HG03558 (cell line): ENCODE measurements around the gene SEC24A.
"Not testable (repeated sequence)": the region's sequence is repeated elsewhere in the genome, so short reads cannot be mapped to it uniquely, and the experiment has no call there.

Experiments used
- ATAC-seq: cut with Tn5 transposase; IDR thresholded peaks from one replicate; pipeline ENCODE4 v1.9.1; 2021; ENCODE audit warnings: moderate number of reproducible peaks; ENCODE audit not compliant: unreplicated experiment; ENCODE audit errors: extremely low read depth

The SEC24A gene

GRCh38 chr5:134648425-134649162 is at the start of gene SEC24A:
Gene SEC24A, plus strand, starts transcription at chr5:134648785. Its CDS starts 292 bp downstream, at chr5:134649077.
- ATAC-seq: peak; percentile 52

- not testable (repeated sequence) for ATAC-seq
These were observed 48.8 kb upstream of the SEC24A start for GRCh38 chr5:134599820-134600219.

GRCh38 chr5:134600600-134600999 is 48.0 kb upstream of the SEC24A start:
- ATAC-seq: no peak

- ATAC-seq: no peak
These were observed 45.5 kb upstream of the SEC24A start for GRCh38 chr5:134603059-134603458.

GRCh38 chr5:134604908-134605307 is 43.7 kb upstream of the SEC24A start:
- no peak for ATAC-seq

- no peak for ATAC-seq
These were observed 41.9 kb upstream of the SEC24A start for GRCh38 chr5:134606726-134607125.

- no peak for ATAC-seq
These were observed 40.0 kb upstream of the SEC24A start for GRCh38 chr5:134608555-134608954.

GRCh38 chr5:134609232-134609851 is 39.2 kb upstream of the SEC24A start:
- no peak for ATAC-seq

- no peak for ATAC-seq
These were observed 37.9 kb upstream of the SEC24A start for GRCh38 chr5:134610725-134611124.

- no peak for ATAC-seq
These were observed 37.1 kb upstream of the SEC24A start for GRCh38 chr5:134611515-134611914.

- no peak for ATAC-seq
These were observed 34.0 kb upstream of the SEC24A start for GRCh38 chr5:134614450-134615085.

GRCh38 chr5:134620634-134621033 is 28.0 kb upstream of the SEC24A start:
- no peak for ATAC-seq

GRCh38 chr5:134625559-134625958 is 23.0 kb upstream of the SEC24A start:
- no peak for ATAC-seq

GRCh38 chr5:134626369-134627014 is 22.1 kb upstream of the SEC24A start:
- no peak for ATAC-seq

- ATAC-seq: no peak
These were observed 14.4 kb upstream of the SEC24A start for GRCh38 chr5:134634227-134634626.

- ATAC-seq: not testable (repeated sequence)
These were observed 13.2 kb upstream of the SEC24A start for GRCh38 chr5:134635366-134635765.

GRCh38 chr5:134637116-134637721 is 11.4 kb upstream of the SEC24A start:
- no peak for ATAC-seq

GRCh38 chr5:134638760-134639201 is 9.8 kb upstream of the SEC24A start:
- ATAC-seq: no peak

GRCh38 chr5:134642931-134643530 is 5.6 kb upstream of the SEC24A start:
- no peak for ATAC-seq
